ENCODE results near the gene NCKAP5L. TPM values are rescaled to one million over a fixed set of nuclear protein-coding genes. Genes with fewer than 3 reads are reported as not detected.

NCKAP5L gene
- total and polyA plus RNA-seq, 2 of the 8 experiments (the other 6 are each of a cell fraction or from before 2014, with no cell fraction given): 9.4 to 27.9 TPM

GRCh38 chr12:49866859-49867569 lies 38.8 kb upstream of the NCKAP5L start (continued):
- TF ChIP-seq, protein P1, sequence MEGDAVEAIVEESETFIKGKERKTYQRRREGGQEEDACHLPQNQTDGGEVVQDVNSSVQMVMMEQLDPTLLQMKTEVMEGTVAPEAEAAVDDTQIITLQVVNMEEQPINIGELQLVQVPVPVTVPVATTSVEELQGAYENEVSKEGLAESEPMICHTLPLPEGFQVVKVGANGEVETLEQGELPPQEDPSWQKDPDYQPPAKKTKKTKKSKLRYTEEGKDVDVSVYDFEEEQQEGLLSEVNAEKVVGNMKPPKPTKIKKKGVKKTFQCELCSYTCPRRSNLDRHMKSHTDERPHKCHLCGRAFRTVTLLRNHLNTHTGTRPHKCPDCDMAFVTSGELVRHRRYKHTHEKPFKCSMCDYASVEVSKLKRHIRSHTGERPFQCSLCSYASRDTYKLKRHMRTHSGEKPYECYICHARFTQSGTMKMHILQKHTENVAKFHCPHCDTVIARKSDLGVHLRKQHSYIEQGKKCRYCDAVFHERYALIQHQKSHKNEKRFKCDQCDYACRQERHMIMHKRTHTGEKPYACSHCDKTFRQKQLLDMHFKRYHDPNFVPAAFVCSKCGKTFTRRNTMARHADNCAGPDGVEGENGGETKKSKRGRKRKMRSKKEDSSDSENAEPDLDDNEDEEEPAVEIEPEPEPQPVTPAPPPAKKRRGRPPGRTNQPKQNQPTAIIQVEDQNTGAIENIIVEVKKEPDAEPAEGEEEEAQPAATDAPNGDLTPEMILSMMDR (IDR thresholded peaks at IDR 0.05; ENCODE audit: control extremely low read depth in 1 of 3, insufficient read depth in 1 of 3, low read depth in 1 of 3, low read length in 3 of 3): peak; percentile 90 to 98 (median 93)
- no peak for TF ChIP-seq MAFK (IDR thresholded peaks at IDR 0.05; ENCODE audit: low read depth, low read length)
- no peak for TF ChIP-seq SUZ12 (IDR thresholded peaks at IDR 0.05; ENCODE audit: low read length)
- TF ChIP-seq BRCA1 (IDR thresholded peaks at IDR 0.05; ENCODE audit: low read depth, low read length): 0 out of 2 replicates have a peak, but pooled peaks have one; percentile 49

Measured in H1 (cell line).